SH-SY5Y (cell line): Measurements from ENCODE around the gene ASB10.

Source experiments
- GATA2 ChIP-seq: IDR thresholded peaks from 2 replicates; pipeline ENCODE4 v1.6.1; 2011; ENCODE audit warnings: mild to moderate bottlenecking, low read depth, low read length
- GATA3 ChIP-seq: IDR thresholded peaks from 2 replicates; pipeline ENCODE4 v1.6.1; 2011; ENCODE audit warnings: low read depth, mild to moderate bottlenecking, low read length, moderate library complexity

GRCh38 chr7:151194188-151194587 is 7.1 kb upstream of the ASB10 start:
- TF ChIP-seq GATA2 (no peak), GATA3 (no peak)
